Measurements from ENCODE around the gene ETV6.
A peak's percentile ranks its signal among the peaks of the same experiment; 100 is the strongest.

Gene ETV6

DNA sequence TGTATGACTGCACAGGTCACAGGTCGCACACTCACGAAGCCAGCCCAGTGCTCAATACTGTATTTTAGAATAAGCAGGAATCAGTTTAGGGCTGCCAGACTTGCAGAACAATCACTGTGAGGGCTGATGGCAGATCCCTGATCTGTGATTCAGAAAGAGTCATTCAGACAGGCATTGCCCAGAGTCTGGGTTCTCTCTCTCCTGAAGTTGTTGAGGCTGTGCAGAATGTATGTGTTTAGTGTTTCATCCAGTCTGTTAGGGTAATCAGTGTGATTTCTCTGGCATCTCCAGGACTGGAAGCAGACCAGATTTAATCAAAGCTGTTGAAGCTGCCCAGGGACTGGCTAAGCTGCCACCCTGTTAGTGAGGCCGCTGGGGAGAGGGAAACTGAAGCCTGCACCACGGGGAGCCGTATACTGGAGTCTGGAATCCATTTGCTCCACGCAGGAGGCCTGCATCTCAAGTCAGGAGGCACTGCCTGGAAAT, 69.3 kb downstream of the ETV6 start:
- no peak for DNase-seq (ENCODE audit: low spot score)

DNA sequence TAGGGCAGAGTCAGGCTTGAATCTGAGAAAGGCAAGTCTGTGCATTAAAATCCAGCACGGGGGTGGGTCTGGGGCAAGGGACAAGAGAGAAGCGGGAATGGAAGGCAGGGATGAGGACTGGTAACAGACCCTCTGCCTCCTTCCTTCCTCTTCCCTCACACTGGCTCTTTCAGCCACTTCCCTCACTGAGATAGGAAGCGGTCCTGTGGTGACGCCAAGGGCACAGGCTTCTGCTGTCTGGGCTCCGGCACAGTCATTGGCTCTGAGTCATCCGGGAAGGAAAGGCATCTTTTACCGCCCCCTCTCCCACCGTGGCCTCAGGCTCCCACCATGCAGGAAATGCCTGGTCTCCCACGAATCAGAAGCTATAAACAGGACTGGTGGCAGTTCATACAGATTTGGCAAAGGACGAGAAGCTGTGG, 70.2 kb downstream of the ETV6 start:
- DNase-seq (ENCODE audit: low spot score): no peak

GRCh38 chr12:11722071-11722470, 72.6 kb downstream of the ETV6 start:
- DNase-seq (ENCODE audit: low spot score): no peak

DNA sequence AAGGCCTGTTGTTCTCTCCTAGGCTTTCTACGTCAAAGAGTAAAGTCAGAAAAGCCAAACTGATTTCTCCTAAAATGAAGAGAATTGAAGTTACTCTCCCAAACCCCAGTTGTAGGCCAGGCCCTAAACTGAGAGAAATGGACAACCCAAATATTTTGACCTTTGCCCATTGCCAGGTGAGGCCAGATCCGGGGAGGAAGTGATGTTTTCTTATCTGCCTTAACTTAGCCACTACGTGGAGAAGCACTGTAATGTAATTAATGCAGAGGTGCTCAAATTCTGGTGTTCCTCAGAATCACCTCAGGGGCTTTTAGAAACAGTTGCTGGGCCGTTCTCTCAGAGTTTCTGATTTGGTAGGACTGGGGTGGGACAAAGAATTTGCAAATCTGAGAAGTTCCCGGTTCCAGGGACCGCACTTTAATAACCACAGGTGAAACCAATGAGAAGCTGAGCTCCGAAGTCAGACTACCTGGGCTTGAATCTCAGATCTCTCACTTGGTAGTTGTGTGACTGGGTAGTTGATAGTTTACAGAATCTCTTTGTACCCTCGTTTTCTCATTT, 73.2 kb downstream of the ETV6 start:
- DNase-seq (ENCODE audit: low spot score): no peak

- DNase-seq (ENCODE audit: low spot score): no peak
Measured at GRCh38 chr12:11723993-11724392, 74.5 kb downstream of the ETV6 start.

- DNase-seq (ENCODE audit: low spot score): no peak
Measured at GRCh38 chr12:11724888-11725311, 75.4 kb downstream of the ETV6 start.

GRCh38 chr12:11725686-11726085, 76.2 kb downstream of the ETV6 start:
- no peak for DNase-seq (ENCODE audit: low spot score)

DNA sequence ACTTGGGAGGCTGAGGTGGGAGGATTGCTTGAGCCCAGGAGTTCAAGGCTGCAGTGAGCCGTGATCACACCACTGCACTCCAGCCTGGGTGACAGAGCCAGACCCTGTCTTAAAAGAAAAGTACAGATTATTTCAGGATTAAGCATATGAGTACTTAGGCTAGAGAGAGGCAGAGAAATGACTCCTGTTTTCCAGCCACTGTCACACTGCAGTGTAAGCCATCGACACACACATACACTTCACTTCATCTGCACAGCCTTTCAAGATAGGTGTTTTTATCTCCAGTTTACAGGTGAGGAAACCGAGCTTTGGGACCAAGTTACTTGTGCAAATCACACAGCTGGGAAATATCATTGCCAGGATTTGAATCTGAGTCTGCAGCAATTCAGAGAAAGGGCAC, 77.2 kb downstream of the ETV6 start:
- no peak for DNase-seq (ENCODE audit: low spot score)

- no peak for DNase-seq (ENCODE audit: low spot score)
Measured at GRCh38 chr12:11727133-11727664, 77.7 kb downstream of the ETV6 start.

GRCh38 chr12:11728154-11728755, 78.8 kb downstream of the ETV6 start:
- DNase-seq (ENCODE audit: low spot score): no peak

- peak; percentile 75 for DNase-seq (ENCODE audit: low spot score)
Measured at GRCh38 chr12:11729008-11729407, 79.5 kb downstream of the ETV6 start.

DNA sequence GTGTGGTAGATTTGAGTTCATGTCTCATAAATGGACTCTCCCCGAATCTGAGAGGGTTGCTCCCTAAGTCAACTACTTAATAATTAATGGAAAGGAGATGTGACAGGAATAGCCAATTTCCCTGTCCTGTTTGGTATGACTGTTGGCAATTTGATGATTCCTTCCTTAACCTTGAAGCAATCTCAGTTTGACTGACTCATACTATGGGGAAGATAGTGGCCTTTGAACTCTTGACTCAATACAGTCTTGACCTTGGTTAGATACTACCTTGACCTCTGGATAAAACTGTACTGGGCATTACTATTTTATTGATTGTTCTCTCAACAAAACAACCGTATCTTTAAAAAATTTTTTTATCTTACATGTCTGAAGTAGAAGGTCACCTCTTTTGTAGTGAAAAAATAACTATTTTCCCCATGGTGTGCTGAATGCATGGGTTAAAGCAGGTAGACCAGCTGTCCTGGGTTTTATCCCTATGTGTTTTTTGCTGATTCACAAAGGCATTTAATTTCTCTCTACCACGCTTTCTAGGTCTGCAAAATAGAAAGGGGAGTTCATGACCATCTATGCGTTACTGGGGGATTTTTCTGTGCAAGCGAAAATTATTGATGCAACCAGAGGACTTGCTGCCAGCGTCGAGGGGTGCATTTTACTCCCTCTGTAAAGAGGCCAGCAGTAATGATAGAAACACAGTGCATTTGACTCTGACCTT, 80.1 kb downstream of the ETV6 start:
- DNase-seq (ENCODE audit: low spot score): peak; percentile 50

DNA sequence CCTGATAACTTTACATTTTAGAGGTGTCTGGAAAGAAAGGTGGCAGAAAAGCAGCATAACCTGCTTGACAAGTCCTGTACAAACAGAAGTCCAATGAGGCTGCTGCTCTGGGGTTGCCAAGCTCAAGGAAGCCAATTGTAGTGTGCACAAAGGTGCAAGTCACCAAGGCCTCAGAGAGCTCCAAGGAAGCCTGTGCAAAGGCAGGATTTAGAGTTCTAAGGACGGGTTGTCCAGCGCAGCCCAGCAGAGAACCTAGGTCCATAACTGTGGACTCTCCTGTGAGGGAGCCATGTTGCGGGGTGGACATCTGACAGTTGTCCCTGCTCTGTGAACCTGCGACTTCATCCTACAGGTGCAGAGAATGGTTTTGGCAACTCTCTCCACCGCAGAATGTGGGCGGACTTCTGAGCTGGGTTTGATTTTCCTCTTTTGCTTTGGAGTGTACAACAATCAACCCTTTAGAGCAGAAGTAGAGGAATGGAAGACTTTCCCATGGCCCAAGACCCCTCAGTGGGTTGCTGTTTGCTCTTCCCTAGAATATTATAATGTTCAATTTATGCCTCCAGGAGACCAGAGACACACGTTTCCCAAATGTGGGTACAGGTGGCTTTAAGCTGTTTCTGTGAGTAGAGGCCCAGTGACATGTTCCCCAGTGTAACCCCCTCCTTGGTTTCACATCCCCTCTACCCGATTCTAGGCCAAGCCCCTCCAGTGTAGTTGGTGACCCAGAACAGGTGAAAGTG, 81.0 kb downstream of the ETV6 start:
- peak; percentile 80 for DNase-seq (ENCODE audit: low spot score)

DNA sequence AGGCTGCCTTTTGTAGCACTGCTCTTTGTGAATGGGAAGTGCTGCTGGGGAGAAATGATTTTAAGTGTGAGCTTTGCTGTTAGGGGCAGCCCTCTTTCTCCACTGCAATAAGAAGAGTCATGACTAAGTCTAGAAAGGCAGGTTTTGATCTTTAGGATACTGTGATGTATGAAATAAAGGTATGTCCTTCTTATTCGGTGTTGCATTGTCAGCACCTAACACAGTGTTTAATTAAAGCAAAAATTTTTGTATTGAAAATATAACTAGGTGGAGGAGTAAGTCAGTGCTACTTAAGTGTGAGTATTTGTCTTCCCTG, 81.5 kb downstream of the ETV6 start:
- no peak for DNase-seq (ENCODE audit: low spot score)

DNA sequence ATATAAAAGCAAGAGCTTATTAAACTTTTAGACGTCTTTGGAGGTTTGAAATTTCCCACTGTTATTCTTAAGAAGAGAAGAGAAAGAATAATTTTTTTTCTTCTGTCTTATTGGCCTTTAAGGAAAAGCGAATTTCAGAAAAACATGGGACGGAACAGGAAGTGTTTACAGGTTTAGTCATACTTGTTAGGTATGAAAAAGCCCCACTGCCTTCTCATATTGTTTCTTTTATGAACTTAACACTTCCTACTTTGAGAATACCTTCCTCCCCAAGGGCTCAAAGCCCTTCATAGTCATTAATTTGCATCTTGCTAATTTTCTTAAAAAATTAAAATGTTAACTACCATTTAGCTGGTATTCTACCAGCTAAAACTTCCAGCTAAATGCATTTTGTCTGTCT, 82.0 kb downstream of the ETV6 start:
- DNase-seq (ENCODE audit: low spot score): peak; percentile 47

DNA sequence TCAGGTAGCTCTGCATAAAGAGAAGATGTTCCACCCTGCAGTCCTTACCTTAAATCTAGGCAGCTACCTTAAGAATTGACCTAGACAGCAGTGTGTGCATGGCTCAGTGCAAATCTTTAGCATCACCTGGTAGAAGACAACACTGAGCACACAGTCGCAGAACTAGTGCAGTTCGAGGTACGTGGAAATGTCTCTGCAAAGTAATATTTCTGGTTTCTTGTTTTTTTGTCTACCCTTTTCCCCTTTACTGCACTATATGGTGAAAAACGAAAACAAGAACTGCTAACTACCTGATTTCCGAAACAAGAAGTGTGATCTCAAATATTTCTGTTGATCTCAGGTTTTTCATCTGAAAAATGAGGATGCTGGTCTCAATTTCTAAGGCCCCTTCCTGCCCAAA, 82.5 kb downstream of the ETV6 start:
- no peak for DNase-seq (ENCODE audit: low spot score)

- DNase-seq (ENCODE audit: low spot score): no peak
Measured at GRCh38 chr12:11732715-11733114, 83.2 kb downstream of the ETV6 start.

DNA sequence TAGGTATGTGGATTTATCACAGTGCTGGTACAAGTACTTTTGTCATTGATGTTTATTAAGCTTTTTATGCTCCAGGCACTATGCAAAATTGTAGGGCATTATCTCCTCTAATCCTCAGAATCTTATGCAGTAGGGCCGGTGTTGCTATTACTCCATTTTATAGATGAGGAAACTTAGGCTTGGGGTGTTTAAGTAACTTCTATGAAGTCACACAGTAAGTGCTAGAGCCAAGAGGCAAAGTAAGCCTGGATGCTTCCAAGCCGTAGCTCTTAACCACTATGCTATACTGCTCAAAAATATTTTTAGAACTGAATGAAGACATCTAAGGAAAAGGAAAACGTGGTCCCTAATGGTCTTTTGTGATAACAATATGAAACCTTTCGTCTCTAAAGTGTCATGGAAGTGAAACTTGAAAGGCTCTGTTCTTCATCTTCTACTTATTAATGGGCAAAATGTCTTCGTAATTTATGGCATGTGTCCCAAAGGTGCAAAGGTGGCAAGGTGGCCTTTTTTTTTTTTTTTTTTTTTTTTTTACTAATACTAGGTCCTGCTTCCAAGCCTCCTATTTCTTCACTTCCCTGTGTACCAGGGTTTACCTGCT, 85.2 kb downstream of the ETV6 start:
- DNase-seq (ENCODE audit: low spot score): no peak

DNA sequence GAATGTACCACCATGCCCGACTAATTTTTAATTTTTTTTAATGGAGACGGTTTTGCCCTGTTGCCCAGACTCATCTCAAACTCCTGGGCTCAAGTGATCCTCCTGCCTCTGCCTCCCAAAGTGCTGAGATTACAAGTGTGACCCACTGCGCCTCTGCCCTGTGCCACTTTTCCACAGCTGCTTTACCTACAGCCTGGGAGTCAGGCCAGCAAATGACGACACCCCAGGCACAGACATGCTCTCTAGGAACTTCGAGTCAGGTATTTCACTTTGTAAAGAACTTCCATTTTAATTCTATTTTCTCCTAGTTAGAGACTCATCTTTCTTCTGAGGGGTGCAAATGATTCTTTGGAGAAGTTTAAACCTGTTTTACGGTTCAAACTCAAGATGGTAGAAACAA, 89.0 kb downstream of the ETV6 start:
- DNase-seq (ENCODE audit: low spot score): no peak

DNA sequence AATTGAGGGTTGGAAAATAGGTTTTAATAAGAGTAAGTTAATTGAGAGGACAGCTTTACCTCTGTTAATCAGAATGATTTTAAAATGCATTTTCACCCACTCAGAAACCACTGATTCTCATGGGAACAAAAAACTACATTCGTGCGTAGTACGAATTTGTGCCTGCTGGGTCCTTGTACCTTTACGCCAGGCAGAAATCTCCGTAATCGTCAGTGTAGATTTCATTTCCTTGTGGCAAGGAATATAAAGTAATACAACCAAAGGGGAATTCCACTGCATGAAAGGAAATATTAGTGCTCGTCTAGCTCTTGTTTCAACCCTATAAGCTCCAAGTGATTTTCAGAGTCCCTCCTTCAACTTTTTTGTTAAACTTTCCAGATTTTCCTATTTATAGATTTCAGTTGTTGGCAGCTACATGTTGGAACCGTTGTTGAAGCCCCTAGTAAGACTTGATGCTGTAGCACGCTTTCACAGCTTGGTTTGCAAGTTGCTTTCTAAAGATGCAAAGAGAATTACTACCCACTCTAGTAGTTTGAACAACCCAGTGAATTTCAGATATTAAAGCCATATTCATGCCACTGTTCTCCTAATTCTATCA, 90.6 kb downstream of the ETV6 start:
- no peak for DNase-seq (ENCODE audit: low spot score)

DNA sequence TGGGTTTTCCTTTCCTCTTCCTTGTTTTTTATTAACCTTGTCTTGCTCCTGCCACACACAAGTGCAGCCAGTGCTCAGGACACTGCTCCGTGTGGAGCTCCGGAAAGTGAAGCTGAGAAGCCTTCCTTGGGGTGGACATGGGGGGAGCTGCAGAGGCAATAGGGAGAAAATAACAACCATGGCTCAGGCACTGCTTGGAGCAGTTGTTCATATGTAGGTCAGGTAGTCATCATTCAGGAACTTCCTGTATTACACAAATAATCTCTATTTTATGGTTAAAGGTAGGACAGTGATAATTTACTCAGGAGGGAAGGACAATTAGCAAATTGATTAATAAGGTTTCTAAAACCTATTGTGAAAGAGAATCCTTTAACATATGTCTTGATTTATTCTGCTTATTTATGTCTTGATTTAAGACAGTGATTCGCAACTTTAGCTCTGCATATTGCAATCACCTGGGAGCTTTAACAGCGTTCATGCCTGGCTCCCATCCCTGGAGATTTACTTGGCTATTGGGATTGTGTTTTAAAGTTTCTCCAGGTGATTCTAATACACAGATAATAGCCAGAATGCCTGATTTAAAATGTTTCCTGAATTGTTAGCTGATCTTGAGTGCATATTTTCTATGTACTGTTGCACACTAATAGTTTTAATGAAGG, 92.1 kb downstream of the ETV6 start:
- DNase-seq (ENCODE audit: low spot score): no peak

All from LoVo (cell line).